Measurements from ENCODE around the gene PYROXD2.

The PYROXD2 gene

GRCh38 chr10:98424295-98425254, 9.6 kb upstream of the PYROXD2 start:
- H2BK120ac ChIP-seq (ENCODE audit: low read depth, low read length), result peak overlapping the region; percentile 68
- no peaks in the 10 kb centered on the region for H3K9me3 ChIP-seq (replicated peaks in 1 of 2; ENCODE audit: control insufficient read depth in 2 of 2, insufficient read depth in 1 of 2, low read depth in 1 of 2, low read length in 2 of 2)
- H3K27ac ChIP-seq (replicated peaks; ENCODE audit: low read length), result no peak overlapping the region
- H3K4ac ChIP-seq (ENCODE audit: low read length), result no peak overlapping the region
- H3K14ac ChIP-seq (ENCODE audit: low read length), result no peak overlapping the region
- no peaks in the 10 kb centered on the region for H3K4me1 ChIP-seq (ENCODE audit: control insufficient read depth in 2 of 2, insufficient read depth in 1 of 2, low read depth in 1 of 2, low read length in 2 of 2)
- no peak overlapping the region for H3K9ac ChIP-seq (ENCODE audit: low read depth, low read length, poor library complexity)
- no peak overlapping the region for H4K91ac ChIP-seq (ENCODE audit: low read depth, low read length, poor library complexity)
- H2BK15ac ChIP-seq (ENCODE audit: low read length), result no peak overlapping the region
- no peak overlapping the region for H3K4me3 ChIP-seq (ENCODE audit: low read length in 2 of 2)
- peak overlapping the region; percentile 50 for H3K18ac ChIP-seq (ENCODE audit: low read length)
- no peak overlapping the region for H2BK5ac ChIP-seq (ENCODE audit: low read length)
- no peaks in the 10 kb centered on the region for H3K79me1 ChIP-seq (ENCODE audit: low read depth, low read length)
- no peak overlapping the region for H2BK12ac ChIP-seq (ENCODE audit: low read length)
- H4K8ac ChIP-seq (ENCODE audit: low read depth, low read length), result no peak overlapping the region
- H3K36me3 ChIP-seq (replicated peaks in 1 of 2; ENCODE audit: control insufficient read depth in 2 of 2, insufficient read depth in 2 of 2, low read length in 2 of 2), result peaks cover 4 to 32% of the 10 kb centered on the region in 2 donors
- no peaks in the 10 kb centered on the region for H3K27me3 ChIP-seq (ENCODE audit: control insufficient read depth in 3 of 3, insufficient read depth in 3 of 3, low read depth in 1 of 3, low read length in 3 of 3)
- DNase-seq (ENCODE audit: low spot score), result no peak
- no peak overlapping the region for H2AK5ac ChIP-seq (ENCODE audit: low read depth, low read length)
- H3K4me2 ChIP-seq (ENCODE audit: insufficient read depth, low read length, poor library complexity, severe bottlenecking), result no peak overlapping the region
- no CpG with 5 or more reads among the region's 23 CpGs for WGBS, 2 donors (ENCODE audit: extremely low coverage in 2 of 2, insufficient read length in 2 of 2, insufficient replicate concordance in 1 of 2)
- no peak overlapping the region for H2AFZ ChIP-seq (ENCODE audit: low read length)
- H3K23ac ChIP-seq (ENCODE audit: low read depth, low read length, poor library complexity), result no peak overlapping the region

DNA sequence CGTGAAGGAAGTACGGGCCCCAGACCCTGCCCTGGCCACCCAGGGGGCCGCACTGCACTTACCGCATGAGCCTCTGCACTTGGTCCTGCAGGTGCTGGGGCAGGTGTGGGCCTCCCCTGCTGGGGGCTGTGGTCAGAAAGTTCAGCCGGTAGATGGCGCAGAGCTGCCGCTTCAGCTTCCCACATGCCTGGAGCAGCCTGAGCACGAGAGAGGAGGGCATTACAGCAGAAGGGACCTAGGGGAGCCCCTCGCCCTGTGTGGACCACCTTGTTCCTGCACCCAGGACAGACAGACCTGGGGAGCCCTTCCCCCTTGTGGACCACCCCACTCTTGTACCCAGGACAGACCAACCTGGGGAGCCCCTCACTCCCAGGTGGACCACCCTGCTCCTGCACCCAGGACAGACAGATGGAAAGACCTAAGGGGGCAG, 8.7 kb upstream of the PYROXD2 start:
- no peak overlapping the region for H4K91ac ChIP-seq (ENCODE audit: low read depth, low read length, poor library complexity)
- no peak overlapping the region for H3K18ac ChIP-seq (ENCODE audit: low read length)
- H3K36me3 ChIP-seq (replicated peaks in 1 of 2; ENCODE audit: control insufficient read depth in 2 of 2, insufficient read depth in 2 of 2, low read length in 2 of 2), result peaks cover under 1 to 30% of the 10 kb centered on the region in 2 donors
- H3K9me3 ChIP-seq (replicated peaks in 1 of 2; ENCODE audit: control insufficient read depth in 2 of 2, insufficient read depth in 1 of 2, low read depth in 1 of 2, low read length in 2 of 2), result no peaks in the 10 kb centered on the region
- H3K27me3 ChIP-seq (ENCODE audit: control insufficient read depth in 3 of 3, insufficient read depth in 3 of 3, low read depth in 1 of 3, low read length in 3 of 3), result no peaks in the 10 kb centered on the region
- H3K4me3 ChIP-seq (ENCODE audit: low read length in 2 of 2), result no peak overlapping the region
- H3K27ac ChIP-seq (replicated peaks; ENCODE audit: low read length), result no peak overlapping the region
- no peak overlapping the region for H2BK120ac ChIP-seq (ENCODE audit: low read depth, low read length)
- H3K9ac ChIP-seq (ENCODE audit: low read depth, low read length, poor library complexity), result no peak overlapping the region
- no peak overlapping the region for H2BK12ac ChIP-seq (ENCODE audit: low read length)
- H2AFZ ChIP-seq (ENCODE audit: low read length), result no peak overlapping the region
- H2AK5ac ChIP-seq (ENCODE audit: low read depth, low read length), result no peak overlapping the region
- no peak overlapping the region for H3K14ac ChIP-seq (ENCODE audit: low read length)
- no CpG with 5 or more reads among the region's 9 CpGs for WGBS, 2 donors (ENCODE audit: extremely low coverage in 2 of 2, insufficient read length in 2 of 2, insufficient replicate concordance in 1 of 2)
- H2BK5ac ChIP-seq (ENCODE audit: low read length), result no peak overlapping the region
- H3K4me1 ChIP-seq (ENCODE audit: control insufficient read depth in 2 of 2, insufficient read depth in 1 of 2, low read depth in 1 of 2, low read length in 2 of 2), result no peaks in the 10 kb centered on the region
- H4K8ac ChIP-seq (ENCODE audit: low read depth, low read length), result no peak overlapping the region
- no peak overlapping the region for H3K4me2 ChIP-seq (ENCODE audit: insufficient read depth, low read length, poor library complexity, severe bottlenecking)
- H3K79me1 ChIP-seq (ENCODE audit: low read depth, low read length), result no peaks in the 10 kb centered on the region
- DNase-seq (ENCODE audit: low spot score), result no peak
- H2BK15ac ChIP-seq (ENCODE audit: low read length), result no peak overlapping the region
- H3K4ac ChIP-seq (ENCODE audit: low read length), result no peak overlapping the region
- peak overlapping the region; percentile 61 for H3K23ac ChIP-seq (ENCODE audit: low read depth, low read length, poor library complexity)

DNA sequence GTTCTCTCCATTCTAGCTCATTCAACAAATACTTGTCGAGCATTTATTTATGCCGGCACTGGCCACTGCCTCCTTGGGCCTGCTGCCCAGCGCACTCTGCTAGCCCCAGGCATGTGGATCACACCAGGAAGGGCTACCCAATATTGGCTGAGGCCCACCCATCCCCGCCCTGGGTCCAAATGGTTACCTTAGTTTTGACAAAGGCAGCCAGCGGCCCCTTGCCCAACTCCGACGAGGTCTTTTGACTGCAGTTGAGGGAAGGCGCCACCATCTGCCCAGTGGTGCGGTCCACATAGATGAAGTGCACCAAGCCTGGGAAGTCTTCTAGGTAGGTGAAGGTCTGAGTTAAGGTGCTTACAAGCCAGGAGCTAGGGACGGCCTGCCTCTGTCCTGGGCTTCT, 7.2 kb upstream of the PYROXD2 start:
- WGBS, 2 donors (ENCODE audit: extremely low coverage in 2 of 2, insufficient read length in 2 of 2, insufficient replicate concordance in 1 of 2), result no CpG with 5 or more reads among the region's 10 CpGs
- no peak for DNase-seq (ENCODE audit: low spot score)

GRCh38 chr10:98420786-98421185, 5.8 kb upstream of the PYROXD2 start:
- Histone ChIP-seq H3K14ac (ENCODE audit: low read length) (no peak overlapping the region), H2BK15ac (ENCODE audit: low read length) (no peak overlapping the region), H3K36me3 (replicated peaks in 1 of 2; ENCODE audit: control insufficient read depth in 2 of 2, insufficient read depth in 2 of 2, low read length in 2 of 2) (peaks cover 4 to 19% of the 10 kb centered on the region in 2 donors), H2AFZ (ENCODE audit: low read length) (no peak overlapping the region), H2AK5ac (ENCODE audit: low read depth, low read length) (no peak overlapping the region), H2BK5ac (ENCODE audit: low read length) (no peak overlapping the region), H3K79me1 (ENCODE audit: low read depth, low read length) (no peaks in the 10 kb centered on the region), H4K8ac (ENCODE audit: low read depth, low read length) (no peak overlapping the region), H3K27me3 (ENCODE audit: control insufficient read depth in 3 of 3, insufficient read depth in 3 of 3, low read depth in 1 of 3, low read length in 3 of 3) (no peaks in the 10 kb centered on the region), H3K4me2 (ENCODE audit: insufficient read depth, low read length, poor library complexity, severe bottlenecking) (no peak overlapping the region), H2BK120ac (ENCODE audit: low read depth, low read length) (no peak overlapping the region), H3K9me3 (replicated peaks in 1 of 2; ENCODE audit: control insufficient read depth in 2 of 2, insufficient read depth in 1 of 2, low read depth in 1 of 2, low read length in 2 of 2) (no peaks in the 10 kb centered on the region), H3K23ac (ENCODE audit: low read depth, low read length, poor library complexity) (no peak overlapping the region), H3K27ac (replicated peaks; ENCODE audit: low read length) (no peak overlapping the region), H3K4me1 (ENCODE audit: control insufficient read depth in 2 of 2, insufficient read depth in 1 of 2, low read depth in 1 of 2, low read length in 2 of 2) (no peaks in the 10 kb centered on the region), H4K91ac (ENCODE audit: low read depth, low read length, poor library complexity) (no peak overlapping the region), H3K9ac (ENCODE audit: low read depth, low read length, poor library complexity) (peak overlapping the region; percentile 63), H3K4ac (ENCODE audit: low read length) (no peak overlapping the region), H3K4me3 (ENCODE audit: low read length in 2 of 2) (no peak overlapping the region), H2BK12ac (ENCODE audit: low read length) (no peak overlapping the region), H3K18ac (ENCODE audit: low read length) (no peak overlapping the region)
- no CpG with 5 or more reads among the region's 9 CpGs for WGBS, 2 donors (ENCODE audit: extremely low coverage in 2 of 2, insufficient read length in 2 of 2, insufficient replicate concordance in 1 of 2)
- DNase-seq (ENCODE audit: low spot score), result no peak

More for the DNA sequence above, 7.2 kb upstream of the PYROXD2 start:
- H3K9ac ChIP-seq (ENCODE audit: low read depth, low read length, poor library complexity), result no peak overlapping the region
- H3K23ac ChIP-seq (ENCODE audit: low read depth, low read length, poor library complexity), result no peak overlapping the region
- H2BK5ac ChIP-seq (ENCODE audit: low read length), result no peak overlapping the region
- no peak overlapping the region for H2BK15ac ChIP-seq (ENCODE audit: low read length)
- H3K27me3 ChIP-seq (ENCODE audit: control insufficient read depth in 3 of 3, insufficient read depth in 3 of 3, low read depth in 1 of 3, low read length in 3 of 3), result no peaks in the 10 kb centered on the region
- H3K9me3 ChIP-seq (replicated peaks in 1 of 2; ENCODE audit: control insufficient read depth in 2 of 2, insufficient read depth in 1 of 2, low read depth in 1 of 2, low read length in 2 of 2), result no peaks in the 10 kb centered on the region
- H3K14ac ChIP-seq (ENCODE audit: low read length), result no peak overlapping the region
- H4K8ac ChIP-seq (ENCODE audit: low read depth, low read length), result no peak overlapping the region
- no peak overlapping the region for H2BK120ac ChIP-seq (ENCODE audit: low read depth, low read length)
- H2AK5ac ChIP-seq (ENCODE audit: low read depth, low read length), result no peak overlapping the region
- H3K79me1 ChIP-seq (ENCODE audit: low read depth, low read length), result no peaks in the 10 kb centered on the region
- no peak overlapping the region for H2AFZ ChIP-seq (ENCODE audit: low read length)
- no peaks in the 10 kb centered on the region for H3K4me1 ChIP-seq (ENCODE audit: control insufficient read depth in 2 of 2, insufficient read depth in 1 of 2, low read depth in 1 of 2, low read length in 2 of 2)
- peaks cover 4 to 24% of the 10 kb centered on the region in 2 donors for H3K36me3 ChIP-seq (replicated peaks in 1 of 2; ENCODE audit: control insufficient read depth in 2 of 2, insufficient read depth in 2 of 2, low read length in 2 of 2)
- no peak overlapping the region for H4K91ac ChIP-seq (ENCODE audit: low read depth, low read length, poor library complexity)
- H3K4me3 ChIP-seq (ENCODE audit: low read length in 2 of 2), result no peak overlapping the region
- no peak overlapping the region for H2BK12ac ChIP-seq (ENCODE audit: low read length)
- no peak overlapping the region for H3K27ac ChIP-seq (replicated peaks; ENCODE audit: low read length)
- H3K4ac ChIP-seq (ENCODE audit: low read length), result no peak overlapping the region
- H3K18ac ChIP-seq (ENCODE audit: low read length), result no peak overlapping the region
- no peak overlapping the region for H3K4me2 ChIP-seq (ENCODE audit: insufficient read depth, low read length, poor library complexity, severe bottlenecking)

Measured in neuronal stem cell (in vitro differentiated cells).